SU-DHL-6 (cell line): ENCODE measurements around the gene IBA57.

Experiments used
- H2AFZ ChIP-seq: fragments of 200-600 bp; sonication (generic); 2 replicates; pipeline ENCODE4 v1.6.1; 2014; ENCODE audit warnings: low read depth, mild to moderate bottlenecking, moderate library complexity, mixed read lengths, antibody characterized with exemption, low read length; ENCODE audit not compliant: severe bottlenecking
- H3F3A ChIP-seq: fragments of 200-600 bp; shearing (Covaris generic); 2 replicates; pipeline ENCODE4 v1.6.0; 2016; ENCODE audit warnings: antibody characterized with exemption, mild to moderate bottlenecking; ENCODE audit not compliant: insufficient read depth
- H3K27ac ChIP-seq: fragments of 200-600 bp; sonication (generic); 2 replicates; pipeline ENCODE4 v1.5.1; 2016; ENCODE audit warnings: low read depth, mild to moderate bottlenecking, low read length, moderate library complexity, mixed read lengths
- H3K27me3 ChIP-seq: fragments of 200-600 bp; sonication (generic), shearing (Covaris generic); 2 replicates; pipeline ENCODE4 v1.6.0; 2014; ENCODE audit warnings: mild to moderate bottlenecking, low read length
- H3K36me3 ChIP-seq: fragments of 200-600 bp; sonication (generic); 2 replicates; pipeline ENCODE4 v1.6.1; 2014; ENCODE audit warnings: mild to moderate bottlenecking, low read length, mixed read lengths
- H3K4me2 ChIP-seq: fragments of 300-600, 200-600 bp; shearing (Covaris generic), sonication (generic); 2 replicates; pipeline ENCODE4 v1.6.0; 2014; ENCODE audit warnings: low read length, low read depth, mild to moderate bottlenecking; ENCODE audit not compliant: poor library complexity, severe bottlenecking
- H3K4me3 ChIP-seq: fragments of 200-600 bp; sonication (generic); 2 replicates; pipeline ENCODE4 v1.5.1; 2014; ENCODE audit warnings: antibody characterized with exemption, low read length, mild to moderate bottlenecking, mixed read lengths; ENCODE audit not compliant: insufficient read depth, poor library complexity, severe bottlenecking
- H3K79me2 ChIP-seq: fragments of 200-600 bp; sonication (generic); 2 replicates; pipeline ENCODE4 v1.6.1; 2014; ENCODE audit warnings: mild to moderate bottlenecking, low read length, moderate library complexity; ENCODE audit not compliant: insufficient read depth
- H3K9ac ChIP-seq: fragments of 200-600 bp; sonication (generic); 2 replicates; pipeline ENCODE4 v1.7.0; 2014; ENCODE audit warnings: mild to moderate bottlenecking, low read length
- H3K9me2 ChIP-seq: fragments of 200-600 bp; sonication (generic); replicated peaks from 2 replicates; pipeline ENCODE4 v1.6.1; 2014; ENCODE audit warnings: low read length; ENCODE audit not compliant: insufficient read depth
- H3K9me3 ChIP-seq: fragments of 200-600 bp; sonication (generic); 2 replicates; pipeline ENCODE4 v1.6.1; 2014; ENCODE audit warnings: low read length, mixed read lengths; ENCODE audit not compliant: insufficient read depth
- H4K20me1 ChIP-seq: fragments of 200-600 bp; sonication (generic); 2 replicates; pipeline ENCODE4 v1.6.1; 2014; ENCODE audit warnings: low read depth, mild to moderate bottlenecking, antibody characterized with exemption, low read length, moderate library complexity, mixed read lengths
- CTCF ChIP-seq: fragments of 200-600 bp; sonication (generic); IDR thresholded peaks from one replicate; pipeline ENCODE4 v1.5.1; 2017; ENCODE audit warnings: antibody characterized with exemption, mild to moderate bottlenecking, low read length, moderate library complexity; ENCODE audit not compliant: insufficient read depth, poor library complexity, severe bottlenecking
- EZH2phosphoT487 ChIP-seq: fragments of 200-600 bp; sonication (generic), shearing (Covaris generic); conservative IDR thresholded peaks from 2 replicates; pipeline ENCODE4 v1.6.1; 2018; ENCODE audit warnings: mild to moderate bottlenecking, antibody characterized with exemption, low read length, moderate library complexity, mixed read lengths

The IBA57 gene

GRCh38 chr1:228162286-228163006 lies 3.2 kb upstream of the IBA57 start:
- Histone ChIP-seq H2AFZ (no peak overlapping the region), H3K27ac (no peak overlapping the region), H3K9me2 (no peaks in the 10 kb centered on the region), H3K27me3 (no peaks in the 10 kb centered on the region), H3K4me2 (no peak overlapping the region), H3K36me3 (no peaks in the 10 kb centered on the region), H3K4me3 (no peak overlapping the region), H3F3A (no peaks in the 10 kb centered on the region), H3K9me3 (no peaks in the 10 kb centered on the region), H3K9ac (no peak overlapping the region), H3K79me2 (no peaks in the 10 kb centered on the region), H4K20me1 (no peaks in the 10 kb centered on the region)
- TF ChIP-seq EZH2phosphoT487 (no peak), CTCF (no peak)

- H3K4me3 ChIP-seq, result no peak overlapping the region
- no peaks in the 10 kb centered on the region for H3F3A ChIP-seq
- H3K36me3 ChIP-seq, result no peaks in the 10 kb centered on the region
- no peaks in the 10 kb centered on the region for H3K79me2 ChIP-seq
- no peak for TF ChIP-seq CTCF
- no peak for TF ChIP-seq EZH2phosphoT487
- no peaks in the 10 kb centered on the region for H3K9me2 ChIP-seq
- H4K20me1 ChIP-seq, result no peaks in the 10 kb centered on the region
- no peak overlapping the region for H2AFZ ChIP-seq
- no peaks in the 10 kb centered on the region for H3K9me3 ChIP-seq
- H3K27ac ChIP-seq, result no peak overlapping the region
- H3K9ac ChIP-seq, result no peak overlapping the region
- H3K27me3 ChIP-seq, result no peaks in the 10 kb centered on the region
- no peak overlapping the region for H3K4me2 ChIP-seq
Measured at GRCh38 chr1:228163007-228163753, 2.4 kb upstream of the IBA57 start.

- no peak for TF ChIP-seq CTCF
- TF ChIP-seq EZH2phosphoT487, result no peak
- H3K9ac ChIP-seq, result no peak overlapping the region
- no peaks in the 10 kb centered on the region for H3F3A ChIP-seq
- H3K27ac ChIP-seq, result no peak overlapping the region
- no peaks in the 10 kb centered on the region for H3K79me2 ChIP-seq
- no peaks in the 10 kb centered on the region for H3K36me3 ChIP-seq
- H3K4me2 ChIP-seq, result no peak overlapping the region
- no peaks in the 10 kb centered on the region for H3K27me3 ChIP-seq
- H3K4me3 ChIP-seq, result no peak overlapping the region
- H3K9me2 ChIP-seq, result no peaks in the 10 kb centered on the region
- no peak overlapping the region for H2AFZ ChIP-seq
- H3K9me3 ChIP-seq, result no peaks in the 10 kb centered on the region
- no peaks in the 10 kb centered on the region for H4K20me1 ChIP-seq
Measured at GRCh38 chr1:228163776-228164519, 1.7 kb upstream of the IBA57 start.
